ENCODE measurements around the gene ST3GAL6. TPM values are rescaled to one million over a fixed set of nuclear protein-coding genes. Genes with fewer than 3 reads are reported as not detected.

ST3GAL6 gene
- total and polyA plus RNA-seq, 12 donors: 27.3 to 92.9 (median 57.5) TPM

DNA sequence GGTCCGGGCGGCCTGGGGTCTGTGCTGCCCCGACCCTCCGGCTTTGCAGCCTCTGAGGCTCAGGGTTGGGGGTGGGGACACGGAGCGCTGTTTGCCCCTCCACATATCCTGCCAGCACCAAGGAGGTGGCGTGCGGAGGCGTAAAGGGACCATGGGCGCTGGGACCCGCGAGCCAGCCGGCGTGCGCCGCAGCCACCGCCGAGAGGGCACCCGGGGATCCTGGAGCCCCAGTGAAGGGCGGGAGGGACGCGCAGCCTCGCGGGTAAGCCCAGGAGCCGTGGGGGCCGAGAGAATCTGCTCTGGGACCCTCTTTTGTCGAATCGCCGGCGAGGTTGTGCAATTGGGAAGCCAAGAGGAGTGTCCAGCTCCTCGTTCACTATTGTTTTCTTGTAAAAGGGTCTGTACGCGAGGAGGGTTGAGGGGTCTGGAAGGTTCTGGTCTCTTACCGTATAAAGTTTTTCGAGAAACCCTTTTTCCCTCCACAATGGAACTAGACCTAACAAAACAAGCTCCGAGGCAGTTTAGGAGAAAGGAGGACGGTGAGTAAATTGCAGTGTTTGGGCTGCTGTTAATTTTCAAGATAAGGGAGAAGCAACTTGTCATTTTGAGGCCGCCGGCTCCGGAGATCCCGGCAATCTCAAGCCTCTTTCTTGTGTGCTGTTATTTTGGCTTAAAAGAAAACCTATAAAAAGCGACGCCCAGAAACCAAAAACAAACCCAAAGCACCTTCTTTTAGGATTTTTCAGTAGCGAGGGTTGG is 29.9 kb upstream of the ST3GAL6 start:
- H3K9me3 ChIP-seq: no peaks in the 10 kb centered on the region
- peak overlapping the region; percentile 76 to 97 (median 90) for H3K4me3 ChIP-seq
- peaks cover 0 to 33% (median 0%) of the 10 kb centered on the region in 7 donors for H3K27me3 ChIP-seq
- ATAC-seq: peak; percentile 52 to 80 (median 62)
- intact Hi-C loops (cut with DNase I): loop anchor here in 8 of 10 donors (2.0 to 10.0 kb wide), 9 partner anchors 34 to 208 kb away; partner anchors contain the start of genes CLDND1 (in 1 of the 8) and CPOX (in 1 of the 8)
- peaks cover 0 to 53% (median 25%) of the 10 kb centered on the region in 9 donors for H3K4me1 ChIP-seq
- peak; percentile 38 to 54 for DNase-seq
- peak overlapping the region; percentile 82 to 96 (median 91) for H3K27ac ChIP-seq
- WGBS, 2 donors: 0% methylated on average over 42 to 44 of the region's 44 CpGs
- TF ChIP-seq, protein P1, sequence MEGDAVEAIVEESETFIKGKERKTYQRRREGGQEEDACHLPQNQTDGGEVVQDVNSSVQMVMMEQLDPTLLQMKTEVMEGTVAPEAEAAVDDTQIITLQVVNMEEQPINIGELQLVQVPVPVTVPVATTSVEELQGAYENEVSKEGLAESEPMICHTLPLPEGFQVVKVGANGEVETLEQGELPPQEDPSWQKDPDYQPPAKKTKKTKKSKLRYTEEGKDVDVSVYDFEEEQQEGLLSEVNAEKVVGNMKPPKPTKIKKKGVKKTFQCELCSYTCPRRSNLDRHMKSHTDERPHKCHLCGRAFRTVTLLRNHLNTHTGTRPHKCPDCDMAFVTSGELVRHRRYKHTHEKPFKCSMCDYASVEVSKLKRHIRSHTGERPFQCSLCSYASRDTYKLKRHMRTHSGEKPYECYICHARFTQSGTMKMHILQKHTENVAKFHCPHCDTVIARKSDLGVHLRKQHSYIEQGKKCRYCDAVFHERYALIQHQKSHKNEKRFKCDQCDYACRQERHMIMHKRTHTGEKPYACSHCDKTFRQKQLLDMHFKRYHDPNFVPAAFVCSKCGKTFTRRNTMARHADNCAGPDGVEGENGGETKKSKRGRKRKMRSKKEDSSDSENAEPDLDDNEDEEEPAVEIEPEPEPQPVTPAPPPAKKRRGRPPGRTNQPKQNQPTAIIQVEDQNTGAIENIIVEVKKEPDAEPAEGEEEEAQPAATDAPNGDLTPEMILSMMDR (IDR thresholded peaks at IDR 0.05): no peak
- no peaks in the 10 kb centered on the region for H3K36me3 ChIP-seq

DNA sequence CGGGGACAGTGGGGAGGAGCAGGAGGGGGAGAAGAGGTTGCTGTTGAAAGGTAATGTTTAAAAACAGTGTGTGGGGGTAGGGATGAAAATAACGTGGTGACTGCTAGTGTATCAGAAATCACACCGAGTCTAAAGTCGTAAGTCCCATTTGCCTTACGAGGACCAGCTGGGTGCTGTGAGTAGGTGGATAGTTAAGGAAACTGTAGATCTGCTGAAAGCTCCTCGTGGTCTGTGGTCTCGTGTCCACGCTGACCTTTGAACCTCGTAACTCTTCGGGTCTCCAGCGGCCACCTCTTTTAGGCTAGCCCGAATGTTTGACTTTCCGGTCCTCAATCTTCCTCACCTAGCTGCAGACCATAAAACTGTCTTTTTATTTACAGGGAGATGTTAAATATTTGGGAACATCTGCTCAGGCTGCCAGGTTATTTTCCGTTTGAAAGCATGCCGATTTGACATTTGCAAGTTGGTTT is 29.3 kb upstream of the ST3GAL6 start:
- TF ChIP-seq, protein P1 (IDR thresholded peaks at IDR 0.05): no peak
- no peaks in the 10 kb centered on the region for H3K9me3 ChIP-seq
- DNase-seq (peak in 1 of 2 donors; percentile 18), ATAC-seq (peak in 6 of 8 donors; percentile 3 to 31 (median 20))
- 3 to 5% methylated on average over 15 of the region's 15 CpGs for WGBS, 2 donors
- H3K27ac ChIP-seq: peak overlapping the region; percentile 10 to 96 (median 91)
- intact Hi-C loops (cut with DNase I): loop anchor here in 8 of 10 donors (2.0 to 10.0 kb wide), 9 partner anchors 33 to 209 kb away; partner anchors contain the start of genes CLDND1 (in 1 of the 8) and CPOX (in 1 of the 8)
- H3K36me3 ChIP-seq: no peaks in the 10 kb centered on the region
- H3K4me3 ChIP-seq: peak overlapping the region; percentile 76 to 97 (median 90)
- H3K27me3 ChIP-seq: peaks cover 0 to 33% (median 0%) of the 10 kb centered on the region in 7 donors
- H3K4me1 ChIP-seq: peaks cover 0 to 59% (median 29%) of the 10 kb centered on the region in 9 donors

DNA sequence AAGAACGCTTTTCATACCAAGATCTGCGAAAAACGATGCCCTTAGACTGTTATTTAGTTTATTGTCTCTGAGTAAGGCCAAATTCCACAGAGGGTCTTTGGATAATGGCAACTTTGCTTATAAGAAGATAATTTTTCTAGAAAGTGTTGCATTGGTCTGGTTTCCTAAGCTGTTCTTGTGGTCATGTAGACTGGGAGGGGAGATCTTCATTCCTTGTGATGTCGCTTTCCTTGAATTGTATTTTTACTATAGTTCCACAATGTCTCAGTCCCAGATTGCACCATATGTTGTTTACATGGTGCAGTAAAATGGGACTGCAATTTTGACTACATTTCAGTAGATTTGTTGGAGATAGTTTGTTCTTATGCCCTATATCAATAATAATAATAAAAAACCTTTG is 28.8 kb upstream of the ST3GAL6 start:
- Histone ChIP-seq H3K4me1 (peaks cover 0 to 64% (median 34%) of the 10 kb centered on the region in 9 donors), H3K36me3 (no peaks in the 10 kb centered on the region), H3K4me3 (peak overlapping the region; percentile 76 to 97 (median 90)), H3K27ac (peak overlapping the region in 8 of 10 donors; percentile 10 to 96 (median 92)), H3K9me3 (no peaks in the 10 kb centered on the region), H3K27me3 (peaks cover 0 to 33% (median 0%) of the 10 kb centered on the region in 7 donors)
- DNase-seq (no peak), ATAC-seq (no peak)
- TF ChIP-seq, protein P1 (IDR thresholded peaks at IDR 0.05): no peak
- 22 to 38% methylated on average over 4 of the region's 4 CpGs for WGBS, 2 donors
- intact Hi-C loops (cut with DNase I): loop anchor here in 8 of 10 donors (5.0 to 10.0 kb wide), 8 partner anchors 33 to 210 kb away; partner anchors contain the start of genes CLDND1 (in 1 of the 8) and CPOX (in 1 of the 8)

DNA sequence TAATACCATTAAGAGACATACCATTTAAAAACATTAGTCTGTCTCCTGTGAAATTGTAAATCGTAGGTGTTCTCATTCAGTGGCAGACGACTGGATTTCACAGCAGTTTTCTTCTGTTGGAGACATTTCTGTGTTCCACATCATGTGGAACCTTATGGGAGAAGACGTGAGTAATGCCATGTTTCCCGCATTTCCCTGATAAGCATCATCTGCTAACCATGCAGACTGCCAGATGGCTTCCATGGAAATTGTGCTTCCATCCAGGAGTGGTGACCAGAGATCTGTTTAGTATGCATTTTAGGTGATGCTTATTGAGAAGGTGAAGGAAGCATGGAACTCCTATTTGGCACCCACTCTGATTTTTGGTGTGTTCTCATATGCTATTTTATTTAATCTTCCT is 28.4 kb upstream of the ST3GAL6 start:
- Histone ChIP-seq H3K4me3 (peak overlapping the region in 8 of 10 donors; percentile 76 to 97 (median 90)), H3K4me1 (peaks cover 0 to 68% (median 37%) of the 10 kb centered on the region in 9 donors), H3K27me3 (peaks cover 0 to 33% (median 0%) of the 10 kb centered on the region in 7 donors), H3K9me3 (no peaks in the 10 kb centered on the region), H3K36me3 (no peaks in the 10 kb centered on the region), H3K27ac (peak overlapping the region in 6 of 10 donors; percentile 90 to 96 (median 94))
- ATAC-seq: no peak
- intact Hi-C loops (cut with DNase I): loop anchor here in 8 of 10 donors (5.0 to 10.0 kb wide), 9 partner anchors 33 to 210 kb away; partner anchors contain the start of genes CLDND1 (in 1 of the 8) and CPOX (in 1 of the 8)
- 34 to 39% methylated on average over 4 of the region's 4 CpGs for WGBS, 2 donors
- no peak for DNase-seq
- TF ChIP-seq, protein P1 (IDR thresholded peaks at IDR 0.05): no peak
